NCI-H226 (cell line): ENCODE measurements around the gene FKBP1A.

ENCODE experiments used
- DNase-seq: peaks from one replicate; pipeline ENCODE4 v3.0.0-alpha.2; 2015

The FKBP1A gene

GRCh38 chr20:1392693-1393506 lies at the start of gene FKBP1A:
TSS of gene FKBP1A (minus strand) at chr20:1393054. CDS start at chr20:1392998, 56 bp downstream.
- peak; percentile 80 for DNase-seq

GRCh38 chr20:1442304-1442703 lies 49.5 kb upstream of the FKBP1A start:
- no peak for DNase-seq

- DNase-seq = no peak
Observed at GRCh38 chr20:1441133-1441532, 48.3 kb upstream of the FKBP1A start.

GRCh38 chr20:1440024-1440423 lies 47.2 kb upstream of the FKBP1A start:
- no peak for DNase-seq

- DNase-seq = no peak
Observed at GRCh38 chr20:1438361-1438760, 45.5 kb upstream of the FKBP1A start.

GRCh38 chr20:1437235-1437904 lies 44.5 kb upstream of the FKBP1A start:
- peak; percentile 6 for DNase-seq

- DNase-seq = no peak
Observed at GRCh38 chr20:1436263-1436662, 43.4 kb upstream of the FKBP1A start.

GRCh38 chr20:1435337-1435699 lies 42.5 kb upstream of the FKBP1A start:
- no peak for DNase-seq

GRCh38 chr20:1434571-1435336 lies 41.9 kb upstream of the FKBP1A start:
- DNase-seq = peak; percentile 74

- DNase-seq = no peak
Observed at GRCh38 chr20:1431158-1431557, 38.3 kb upstream of the FKBP1A start.

- DNase-seq = peak; percentile 38
Observed at GRCh38 chr20:1430004-1430451, 37.2 kb upstream of the FKBP1A start.

GRCh38 chr20:1429143-1429728 lies 36.4 kb upstream of the FKBP1A start:
- no peak for DNase-seq

- DNase-seq = no peak
Observed at GRCh38 chr20:1427457-1428054, 34.7 kb upstream of the FKBP1A start.

GRCh38 chr20:1426231-1426849 lies 33.5 kb upstream of the FKBP1A start:
- DNase-seq = no peak

- no peak for DNase-seq
Observed at GRCh38 chr20:1424336-1424735, 31.5 kb upstream of the FKBP1A start.

GRCh38 chr20:1423625-1424106 lies 30.8 kb upstream of the FKBP1A start:
- DNase-seq = no peak

GRCh38 chr20:1423206-1423605 lies 30.4 kb upstream of the FKBP1A start:
- no peak for DNase-seq

- DNase-seq = peak; percentile 80
Observed at GRCh38 chr20:1422753-1423152, 29.9 kb upstream of the FKBP1A start.

- DNase-seq = no peak
Observed at GRCh38 chr20:1420066-1420465, 27.2 kb upstream of the FKBP1A start.

GRCh38 chr20:1418350-1418749 lies 25.5 kb upstream of the FKBP1A start:
- DNase-seq = peak; percentile 48

- DNase-seq = no peak
Observed at GRCh38 chr20:1417790-1418189, 24.9 kb upstream of the FKBP1A start.

- peak; percentile 33 for DNase-seq
Observed at GRCh38 chr20:1417273-1417672, 24.4 kb upstream of the FKBP1A start.
